SU-DHL-6 (cell line): Measurements from ENCODE around the gene THAP2.
A peak's percentile ranks its signal among the peaks of the same experiment; 100 is the strongest.

ENCODE experiments used
- H2AFZ ChIP-seq: fragments of 200-600 bp; sonication (generic); 2 replicates; pipeline ENCODE4 v1.6.1; 2014; ENCODE audit warnings: low read depth, mild to moderate bottlenecking, moderate library complexity, mixed read lengths, antibody characterized with exemption, low read length; ENCODE audit not compliant: severe bottlenecking
- H3F3A ChIP-seq: fragments of 200-600 bp; shearing (Covaris generic); 2 replicates; pipeline ENCODE4 v1.6.0; 2016; ENCODE audit warnings: antibody characterized with exemption, mild to moderate bottlenecking; ENCODE audit not compliant: insufficient read depth
- H3K27ac ChIP-seq: fragments of 200-600 bp; sonication (generic); 2 replicates; pipeline ENCODE4 v1.5.1; 2016; ENCODE audit warnings: low read depth, mild to moderate bottlenecking, low read length, moderate library complexity, mixed read lengths
- H3K27me3 ChIP-seq: fragments of 200-600 bp; sonication (generic), shearing (Covaris generic); 2 replicates; pipeline ENCODE4 v1.6.0; 2014; ENCODE audit warnings: mild to moderate bottlenecking, low read length
- H3K36me3 ChIP-seq: fragments of 200-600 bp; sonication (generic); 2 replicates; pipeline ENCODE4 v1.6.1; 2014; ENCODE audit warnings: mild to moderate bottlenecking, low read length, mixed read lengths
- H3K4me2 ChIP-seq: fragments of 300-600, 200-600 bp; shearing (Covaris generic), sonication (generic); 2 replicates; pipeline ENCODE4 v1.6.0; 2014; ENCODE audit warnings: low read length, low read depth, mild to moderate bottlenecking; ENCODE audit not compliant: poor library complexity, severe bottlenecking
- H3K4me3 ChIP-seq: fragments of 200-600 bp; sonication (generic); 2 replicates; pipeline ENCODE4 v1.5.1; 2014; ENCODE audit warnings: antibody characterized with exemption, low read length, mild to moderate bottlenecking, mixed read lengths; ENCODE audit not compliant: insufficient read depth, poor library complexity, severe bottlenecking
- H3K79me2 ChIP-seq: fragments of 200-600 bp; sonication (generic); 2 replicates; pipeline ENCODE4 v1.6.1; 2014; ENCODE audit warnings: mild to moderate bottlenecking, low read length, moderate library complexity; ENCODE audit not compliant: insufficient read depth
- H3K9ac ChIP-seq: fragments of 200-600 bp; sonication (generic); 2 replicates; pipeline ENCODE4 v1.7.0; 2014; ENCODE audit warnings: mild to moderate bottlenecking, low read length
- H3K9me2 ChIP-seq: fragments of 200-600 bp; sonication (generic); replicated peaks from 2 replicates; pipeline ENCODE4 v1.6.1; 2014; ENCODE audit warnings: low read length; ENCODE audit not compliant: insufficient read depth
- H3K9me3 ChIP-seq: fragments of 200-600 bp; sonication (generic); 2 replicates; pipeline ENCODE4 v1.6.1; 2014; ENCODE audit warnings: low read length, mixed read lengths; ENCODE audit not compliant: insufficient read depth
- H4K20me1 ChIP-seq: fragments of 200-600 bp; sonication (generic); 2 replicates; pipeline ENCODE4 v1.6.1; 2014; ENCODE audit warnings: low read depth, mild to moderate bottlenecking, antibody characterized with exemption, low read length, moderate library complexity, mixed read lengths
- EZH2phosphoT487 ChIP-seq: fragments of 200-600 bp; sonication (generic), shearing (Covaris generic); conservative IDR thresholded peaks from 2 replicates; pipeline ENCODE4 v1.6.1; 2018; ENCODE audit warnings: mild to moderate bottlenecking, antibody characterized with exemption, low read length, moderate library complexity, mixed read lengths
- TF ChIP-seq, protein P1 (sequence below): fragments of 200-600 bp; sonication (generic); IDR thresholded peaks from one replicate; pipeline ENCODE4 v1.5.1; 2017; ENCODE audit warnings: antibody characterized with exemption, mild to moderate bottlenecking, low read length, moderate library complexity; ENCODE audit not compliant: insufficient read depth, poor library complexity, severe bottlenecking

Gene THAP2

DNA sequence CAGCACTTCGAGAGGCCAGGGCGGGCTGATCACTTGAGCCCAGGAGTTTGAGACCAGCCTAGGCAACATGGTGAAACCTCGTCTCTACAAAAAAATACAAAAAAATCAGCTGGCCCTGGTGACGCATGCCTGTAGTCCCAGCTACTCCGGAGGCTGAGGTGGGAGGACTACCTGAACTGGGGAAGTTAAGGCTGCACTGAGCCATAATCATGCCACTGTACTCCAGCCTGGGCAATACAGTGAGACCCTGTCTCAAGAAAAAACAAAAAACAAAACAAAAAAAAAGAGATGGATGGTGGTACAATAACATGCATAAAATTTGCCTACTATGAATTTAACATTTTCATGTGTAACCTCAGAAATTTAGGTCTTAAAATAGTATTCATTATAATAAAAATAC, 2.2 kb downstream of the THAP2 start:
- H3K9ac ChIP-seq = no peak overlapping the region
- H3F3A ChIP-seq = peaks cover 11% of the 10 kb centered on the region
- TF ChIP-seq, protein P1, sequence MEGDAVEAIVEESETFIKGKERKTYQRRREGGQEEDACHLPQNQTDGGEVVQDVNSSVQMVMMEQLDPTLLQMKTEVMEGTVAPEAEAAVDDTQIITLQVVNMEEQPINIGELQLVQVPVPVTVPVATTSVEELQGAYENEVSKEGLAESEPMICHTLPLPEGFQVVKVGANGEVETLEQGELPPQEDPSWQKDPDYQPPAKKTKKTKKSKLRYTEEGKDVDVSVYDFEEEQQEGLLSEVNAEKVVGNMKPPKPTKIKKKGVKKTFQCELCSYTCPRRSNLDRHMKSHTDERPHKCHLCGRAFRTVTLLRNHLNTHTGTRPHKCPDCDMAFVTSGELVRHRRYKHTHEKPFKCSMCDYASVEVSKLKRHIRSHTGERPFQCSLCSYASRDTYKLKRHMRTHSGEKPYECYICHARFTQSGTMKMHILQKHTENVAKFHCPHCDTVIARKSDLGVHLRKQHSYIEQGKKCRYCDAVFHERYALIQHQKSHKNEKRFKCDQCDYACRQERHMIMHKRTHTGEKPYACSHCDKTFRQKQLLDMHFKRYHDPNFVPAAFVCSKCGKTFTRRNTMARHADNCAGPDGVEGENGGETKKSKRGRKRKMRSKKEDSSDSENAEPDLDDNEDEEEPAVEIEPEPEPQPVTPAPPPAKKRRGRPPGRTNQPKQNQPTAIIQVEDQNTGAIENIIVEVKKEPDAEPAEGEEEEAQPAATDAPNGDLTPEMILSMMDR = no peak
- no peak for TF ChIP-seq EZH2phosphoT487
- H3K4me3 ChIP-seq = peak overlapping the region; percentile 78
- H3K79me2 ChIP-seq = peaks cover 44% of the 10 kb centered on the region
- H3K4me2 ChIP-seq = peak overlapping the region; percentile 93
- no peaks in the 10 kb centered on the region for H3K9me2 ChIP-seq
- H2AFZ ChIP-seq = no peak overlapping the region
- H3K9me3 ChIP-seq = no peaks in the 10 kb centered on the region
- H3K36me3 ChIP-seq = no peaks in the 10 kb centered on the region
- no peaks in the 10 kb centered on the region for H3K27me3 ChIP-seq
- peaks cover 12% of the 10 kb centered on the region for H4K20me1 ChIP-seq
- H3K27ac ChIP-seq = no peak overlapping the region

DNA sequence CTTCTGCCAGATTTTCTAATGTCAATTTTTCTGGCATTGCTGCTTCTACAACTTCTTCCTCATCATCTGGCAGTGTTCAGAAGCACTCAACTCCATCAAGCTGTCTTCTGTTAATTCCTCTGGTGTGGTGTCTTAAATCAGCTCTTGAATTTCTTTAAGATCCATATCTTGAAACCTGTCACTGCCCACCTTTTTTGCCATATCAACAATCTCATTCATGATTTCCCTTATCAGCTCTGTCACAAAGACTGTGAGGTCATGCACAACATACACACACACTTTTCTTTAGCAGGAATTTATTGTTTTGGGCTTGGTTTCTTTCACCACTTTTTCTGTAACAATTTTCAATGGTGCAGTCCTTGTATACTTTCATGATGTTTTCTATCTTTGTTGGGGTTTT, 7.2 kb downstream of the THAP2 start:
- Histone ChIP-seq H4K20me1 (no peaks in the 10 kb centered on the region), H3K36me3 (no peaks in the 10 kb centered on the region), H3F3A (no peaks in the 10 kb centered on the region; the same call in 1 of the 2 replicates), H3K4me2 (no peak overlapping the region), H3K9me2 (no peaks in the 10 kb centered on the region), H3K27ac (no peak overlapping the region), H3K9ac (no peak overlapping the region), H3K9me3 (no peaks in the 10 kb centered on the region), H3K79me2 (0 out of 2 replicates have a peak, but pooled peaks cover under 1% of the 10 kb centered on the region), H2AFZ (no peak overlapping the region), H3K4me3 (no peak overlapping the region), H3K27me3 (no peaks in the 10 kb centered on the region)
- no peak for TF ChIP-seq EZH2phosphoT487
- TF ChIP-seq, protein P1 = no peak

DNA sequence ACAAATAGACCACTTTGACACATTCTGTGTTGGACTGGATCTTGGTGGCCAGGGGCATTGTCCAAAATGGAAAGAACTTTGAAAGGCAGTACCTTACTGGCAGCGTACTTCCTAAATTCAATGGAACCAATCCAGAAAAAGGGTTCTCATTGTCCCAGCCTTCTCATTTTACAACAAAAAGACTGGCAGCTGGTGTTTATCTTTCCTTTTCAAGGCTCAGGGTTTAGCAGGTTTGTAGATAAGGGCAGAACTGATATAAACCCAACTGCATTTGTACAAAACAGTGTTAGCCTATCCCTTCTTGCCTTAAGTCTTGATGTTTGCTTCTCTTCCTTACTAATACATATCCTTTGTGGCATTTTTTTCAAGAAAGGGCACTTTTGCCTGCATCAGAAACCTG, 7.7 kb downstream of the THAP2 start:
- Histone ChIP-seq H3F3A (no peaks in the 10 kb centered on the region; the same call in 1 of the 2 replicates), H3K27ac (no peak overlapping the region), H3K79me2 (no peaks in the 10 kb centered on the region), H2AFZ (no peak overlapping the region), H3K36me3 (peaks cover 5% of the 10 kb centered on the region; the same call in 1 of the 2 replicates), H3K9me2 (no peaks in the 10 kb centered on the region), H3K9ac (no peak overlapping the region), H3K4me3 (no peak overlapping the region), H3K9me3 (no peaks in the 10 kb centered on the region), H3K27me3 (no peaks in the 10 kb centered on the region), H3K4me2 (no peak overlapping the region), H4K20me1 (no peaks in the 10 kb centered on the region)
- TF ChIP-seq, protein P1 = no peak
- no peak for TF ChIP-seq EZH2phosphoT487

DNA sequence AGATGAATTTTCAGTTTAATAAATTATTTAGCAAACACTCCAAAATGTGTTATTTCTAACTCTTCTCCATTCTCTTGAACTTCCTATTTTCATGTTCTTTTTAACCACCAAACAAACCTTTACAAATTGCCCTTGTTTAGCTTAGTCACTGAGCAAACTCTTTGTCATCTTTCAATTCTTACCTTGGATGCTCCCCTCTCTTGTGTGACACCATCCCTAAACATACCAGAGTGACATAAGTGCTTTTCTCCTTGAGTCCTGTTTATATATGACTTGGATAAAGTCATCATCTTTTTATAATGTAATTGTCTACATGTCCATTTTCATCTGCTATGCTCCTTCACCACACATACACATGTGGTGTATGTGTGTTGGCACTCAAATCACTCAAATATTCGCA, 18.4 kb downstream of the THAP2 start:
- Histone ChIP-seq H3F3A (peaks cover 20% of the 10 kb centered on the region), H3K9me3 (no peaks in the 10 kb centered on the region), H3K9me2 (no peaks in the 10 kb centered on the region), H3K9ac (no peak overlapping the region), H2AFZ (no peak overlapping the region), H4K20me1 (no peaks in the 10 kb centered on the region), H3K27me3 (no peaks in the 10 kb centered on the region), H3K36me3 (no peaks in the 10 kb centered on the region), H3K4me3 (no peak overlapping the region), H3K27ac (no peak overlapping the region), H3K4me2 (no peak overlapping the region), H3K79me2 (peaks cover 10% of the 10 kb centered on the region; the same call in 1 of the 2 replicates)
- TF ChIP-seq, protein P1 = no peak
- TF ChIP-seq EZH2phosphoT487 = no peak
